Activated CD4-positive, alpha-beta T cell treated with anti-CD3 and anti-CD28 coated beads, Interleukin-2, amount 50 U/mL, for 48 hours (primary cell): ENCODE results near the gene RHEB.
"Not testable (repeated sequence)": the region's sequence is repeated elsewhere in the genome, so short reads cannot be mapped to it uniquely, and the experiment has no call there.

Source experiments
- DNase-seq, 2 experiments: peaks; one replicate each; pipeline ENCODE4 v3.0.0-alpha.2; 2020

Gene RHEB, protein sequence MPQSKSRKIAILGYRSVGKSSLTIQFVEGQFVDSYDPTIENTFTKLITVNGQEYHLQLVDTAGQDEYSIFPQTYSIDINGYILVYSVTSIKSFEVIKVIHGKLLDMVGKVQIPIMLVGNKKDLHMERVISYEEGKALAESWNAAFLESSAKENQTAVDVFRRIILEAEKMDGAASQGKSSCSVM

DNA sequence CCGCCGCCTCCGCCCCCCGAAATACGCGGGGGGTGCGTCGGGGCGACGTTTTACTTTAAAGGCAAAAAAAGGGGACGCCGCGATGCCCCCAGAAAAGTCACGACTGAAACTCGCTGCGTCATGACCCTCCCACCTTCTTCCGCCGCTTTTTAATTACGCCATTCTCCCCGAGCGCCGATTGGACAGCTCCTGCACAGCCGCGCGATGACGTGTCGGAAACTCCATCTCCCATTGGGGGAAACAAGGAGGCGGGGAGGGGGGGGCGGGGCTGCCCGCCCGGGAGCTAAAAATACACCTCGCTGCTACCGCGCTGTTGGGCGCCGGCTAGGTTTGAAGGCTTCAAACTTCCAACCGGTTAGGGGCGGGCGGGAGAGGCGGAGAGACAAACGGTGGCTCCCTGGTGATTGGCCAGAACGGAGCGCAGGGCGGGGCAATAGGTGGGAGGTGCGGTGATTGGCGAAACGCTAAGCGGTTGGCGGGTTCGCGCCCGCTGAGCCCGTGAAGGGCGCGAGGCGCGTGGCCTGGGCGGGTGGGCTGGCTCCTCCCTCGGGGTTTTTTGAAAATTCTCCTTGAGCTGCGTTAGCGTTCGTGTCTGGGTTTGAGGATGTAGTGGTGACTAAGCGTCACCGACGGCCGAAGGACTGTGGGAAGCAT lies at the start of gene RHEB:
TSS of gene RHEB (minus strand) at position 131 of the 654 bp plus-strand sequence. CDS start 384 bp downstream, outside the sequence.
- DNase-seq: peak; percentile 99

DNA sequence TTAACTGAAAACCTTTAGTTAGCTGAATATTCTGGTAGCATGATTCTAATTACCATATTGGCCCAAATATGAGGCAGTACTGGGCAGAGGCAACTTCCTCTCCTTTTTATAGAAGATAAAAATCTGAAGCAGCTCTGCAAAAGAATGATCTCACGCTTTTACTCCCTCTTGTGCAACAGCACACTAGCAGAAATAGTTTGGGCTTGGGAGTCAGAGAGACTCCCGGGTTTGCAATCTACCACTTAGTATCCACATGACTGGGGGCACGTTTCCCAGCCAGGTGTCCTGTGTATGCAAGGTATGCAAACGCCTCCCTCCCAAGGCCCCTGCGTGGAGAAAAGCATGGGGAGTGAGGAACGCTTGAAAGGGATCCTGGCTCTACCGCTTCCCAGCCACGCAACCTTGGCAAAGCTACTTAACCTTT lies 47.2 kb upstream of the RHEB start:
- no peak for DNase-seq

DNA sequence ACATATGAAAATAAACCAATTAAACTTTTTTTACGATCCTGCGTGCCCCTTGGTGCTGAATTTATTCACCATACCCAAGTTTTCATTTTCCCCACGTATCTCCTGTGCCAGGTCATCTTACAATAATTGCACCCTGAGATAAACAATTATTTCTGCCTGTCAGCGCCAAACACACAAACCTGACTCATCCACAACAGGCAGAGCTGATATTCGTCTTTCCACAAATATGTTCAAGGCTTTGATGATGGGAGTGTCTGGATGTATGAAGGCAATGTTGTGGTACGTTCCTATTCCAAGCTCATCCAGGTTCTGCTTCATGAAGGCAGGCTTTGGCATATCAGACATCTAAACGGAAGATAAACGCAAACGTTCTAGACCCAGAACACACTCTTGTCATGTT lies 45.8 kb upstream of the RHEB start:
- no peak for DNase-seq

DNA sequence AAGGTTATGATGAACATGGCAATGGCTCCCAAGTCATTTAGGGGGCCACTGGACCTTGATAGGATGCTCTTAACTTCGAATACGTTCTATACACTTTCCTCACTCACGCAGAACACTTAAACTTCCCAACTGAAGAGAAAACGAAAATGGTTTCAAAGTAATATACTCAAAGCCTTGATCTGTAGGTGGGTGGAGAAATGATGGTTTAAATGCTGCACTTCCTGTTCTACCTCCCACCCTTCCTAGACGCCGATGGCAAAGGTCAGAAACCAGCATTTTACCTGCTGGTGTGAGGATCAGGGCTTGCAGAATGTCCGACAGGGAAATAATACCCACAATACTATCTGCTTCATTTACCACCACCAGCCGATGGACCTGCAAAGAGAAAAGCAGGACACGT lies 40.5 kb upstream of the RHEB start:
- DNase-seq: no peak

DNA sequence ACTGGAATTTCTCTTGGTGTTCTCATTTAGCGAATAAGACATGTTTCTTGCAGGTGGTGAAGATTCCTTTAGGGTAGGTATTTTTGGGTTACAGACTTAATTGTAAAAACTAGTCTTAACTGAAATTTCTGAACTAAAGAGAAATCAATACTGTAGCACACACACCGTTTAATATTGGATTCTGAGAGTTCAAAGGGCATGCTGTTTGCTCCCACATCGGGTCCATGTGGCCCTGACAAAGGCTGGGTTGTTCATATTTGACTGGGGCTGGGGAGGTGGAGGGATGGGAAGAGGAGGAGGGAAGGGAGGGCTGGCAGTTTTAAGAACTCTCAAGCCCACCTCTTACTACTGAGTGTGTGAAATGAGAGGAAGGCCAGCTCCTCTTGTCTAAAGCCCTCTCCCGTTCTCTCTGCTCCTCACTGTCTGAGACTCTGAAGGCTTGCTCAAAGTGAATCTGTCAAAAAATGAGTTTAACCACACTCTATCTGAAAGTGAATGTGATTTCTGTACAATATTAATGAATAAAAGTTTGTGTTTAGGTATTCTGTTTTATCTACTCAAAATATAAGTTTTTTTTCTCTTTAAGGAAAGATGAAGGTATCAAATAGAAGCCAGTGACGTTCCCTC lies 40.0 kb upstream of the RHEB start:
- DNase-seq: no peak

DNA sequence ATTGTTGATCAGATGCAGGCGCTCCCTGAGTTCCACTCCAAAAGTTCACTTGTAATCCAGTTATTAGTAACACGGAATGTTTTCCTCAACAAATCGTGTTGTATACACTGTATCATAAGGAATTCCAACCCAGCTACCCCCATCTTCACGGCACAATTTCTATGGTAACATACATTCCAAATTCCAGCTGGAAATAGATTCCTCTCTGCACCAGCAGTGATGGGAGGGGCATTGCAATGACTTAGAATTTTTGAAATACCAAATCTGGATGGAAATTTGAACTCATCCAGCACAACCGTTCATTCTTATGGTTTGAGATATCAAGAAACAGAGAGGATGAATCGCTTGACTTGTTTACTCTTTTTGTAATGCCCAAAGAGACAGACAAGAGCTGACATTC lies 38.9 kb upstream of the RHEB start:
- no peak for DNase-seq

DNA sequence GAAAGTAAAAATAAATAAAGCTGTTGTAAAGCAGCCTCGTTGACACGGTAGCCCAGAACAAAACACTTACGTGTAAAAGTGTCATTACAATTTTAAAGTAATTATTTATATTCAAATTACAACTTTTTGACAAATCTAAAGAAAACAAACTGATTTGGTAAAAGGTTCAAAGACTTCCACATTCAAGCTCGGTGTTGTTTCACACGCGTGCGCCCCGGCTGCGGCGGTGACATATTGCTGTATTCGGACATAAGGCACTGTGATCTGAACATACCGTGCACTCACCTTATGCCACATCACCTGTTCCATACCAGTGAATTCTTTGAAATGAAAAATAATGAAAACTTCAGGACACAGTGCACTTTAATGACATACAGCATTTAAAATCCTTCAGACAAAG lies 36.9 kb upstream of the RHEB start:
- DNase-seq: no peak

DNA sequence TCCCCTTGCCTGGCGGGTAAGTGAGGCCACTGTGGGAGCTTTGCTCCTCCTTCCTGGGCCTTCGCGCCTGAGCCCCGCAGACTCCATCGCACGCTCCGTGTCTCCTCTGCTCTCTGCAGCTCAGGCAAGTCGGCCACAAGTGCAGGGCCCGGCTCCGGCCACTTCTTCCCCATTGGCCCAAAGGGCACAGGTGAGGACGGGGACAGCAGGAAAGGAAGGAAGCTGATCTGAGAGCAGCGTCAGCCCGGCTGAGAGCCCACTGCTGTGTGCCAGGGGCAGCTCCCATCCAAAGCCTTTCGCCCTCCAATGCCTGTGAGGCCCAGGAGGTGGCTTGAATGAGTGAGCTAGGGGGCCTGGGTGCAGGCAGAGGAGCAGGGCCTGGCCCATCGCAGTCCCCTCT lies 33.7 kb upstream of the RHEB start:
- no peak for DNase-seq

DNA sequence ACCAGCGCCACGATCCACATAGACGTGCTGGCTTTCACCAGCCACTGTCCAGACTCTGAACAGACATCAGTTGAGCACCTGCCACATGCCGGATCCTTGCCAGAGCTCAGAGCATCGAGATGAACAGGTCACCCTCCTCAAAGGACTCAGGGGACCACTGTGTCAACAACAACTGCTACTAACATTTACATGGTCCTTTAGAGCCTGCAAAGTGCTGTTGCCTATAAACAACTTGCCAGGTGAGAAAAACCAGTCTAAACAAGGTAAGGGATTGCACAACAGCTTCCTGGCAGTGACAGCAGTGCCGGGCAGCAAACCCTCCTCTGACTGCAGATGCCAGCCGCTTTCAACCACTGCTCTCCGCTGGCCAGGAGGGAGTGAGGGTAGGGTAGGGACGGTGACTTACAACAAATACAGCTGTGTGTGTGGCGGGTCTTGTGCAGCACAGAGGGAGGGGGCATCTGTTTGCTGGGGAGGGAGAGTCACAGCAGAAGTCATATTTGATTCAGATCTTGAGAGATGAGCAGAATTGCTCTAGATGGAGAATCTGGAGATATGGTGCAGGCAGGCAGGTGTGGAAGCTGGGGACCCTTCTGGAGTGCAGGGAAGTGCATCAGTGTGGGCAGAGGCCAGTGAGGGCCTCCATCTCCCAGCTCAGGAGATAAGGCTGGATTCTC lies 32.8 kb upstream of the RHEB start:
- DNase-seq: no peak

DNA sequence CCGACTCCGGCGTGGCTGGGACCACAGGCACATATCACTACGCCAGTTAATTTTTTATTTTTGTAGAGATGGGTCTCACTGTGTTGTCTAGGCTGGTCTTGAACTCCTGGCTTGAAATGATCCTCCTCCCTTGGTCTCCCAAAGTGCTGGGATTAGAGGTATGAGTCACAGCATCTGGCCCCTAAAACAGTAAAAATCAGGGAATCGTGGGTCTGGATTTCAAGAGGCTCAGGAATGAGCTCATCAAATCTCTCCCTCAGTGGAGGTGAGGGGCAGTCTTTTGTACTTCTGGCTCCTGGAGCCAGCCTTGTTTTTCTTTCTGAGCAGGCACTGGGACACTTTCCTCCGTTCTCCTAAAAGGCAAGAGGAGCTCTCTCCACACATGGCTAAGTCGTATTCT lies 32.1 kb upstream of the RHEB start:
- no peak for DNase-seq

DNA sequence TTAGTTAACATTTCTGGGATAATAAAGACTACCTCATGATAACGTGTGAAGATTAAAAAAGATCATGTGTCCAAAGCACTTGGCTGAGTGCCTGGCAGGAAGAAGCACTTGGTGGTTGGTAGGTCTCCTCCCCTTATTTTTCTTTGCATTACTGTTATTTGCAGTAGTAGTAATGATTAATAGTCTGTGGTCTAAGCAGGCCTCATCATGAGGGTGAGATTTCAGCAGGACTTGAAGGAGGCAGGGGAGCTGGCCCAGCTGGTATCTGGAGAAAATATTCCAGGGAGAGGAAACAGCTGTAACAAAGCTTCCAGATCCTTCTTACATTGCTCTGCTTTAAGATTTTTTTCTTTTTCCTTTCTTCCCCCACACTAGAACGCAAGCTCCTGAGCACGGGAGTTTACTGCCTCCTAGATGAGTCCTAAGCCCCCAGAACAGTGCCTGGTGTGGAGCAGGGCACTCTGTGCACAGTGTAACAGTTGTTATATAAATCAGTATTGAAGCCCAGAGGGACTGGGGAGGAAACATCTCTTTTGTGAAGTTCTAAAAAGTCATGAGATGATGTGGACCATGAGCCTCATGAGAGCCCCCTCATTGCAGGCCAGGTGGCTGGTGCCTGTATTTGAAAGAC lies 31.1 kb upstream of the RHEB start:
- no peak for DNase-seq

DNA sequence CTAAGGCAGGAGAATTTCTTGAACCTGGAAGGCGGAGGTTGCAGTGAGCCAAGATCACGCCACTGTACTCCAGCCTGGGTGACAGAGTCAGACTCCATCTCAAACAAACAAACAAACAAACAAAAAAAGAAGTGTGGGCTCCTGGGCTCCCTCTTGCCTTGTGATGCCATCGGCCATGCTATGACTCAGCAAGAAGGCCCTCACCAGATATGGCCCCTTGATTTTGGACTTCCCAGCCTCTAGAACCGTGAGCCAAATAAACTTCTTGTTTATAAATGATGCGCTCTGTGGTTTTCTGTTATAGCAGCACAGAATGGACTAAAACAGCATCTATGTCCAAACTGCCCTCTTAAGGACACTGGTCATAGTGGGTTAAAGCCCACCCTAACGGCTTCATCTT lies 29.9 kb upstream of the RHEB start:
- no peak for DNase-seq

DNA sequence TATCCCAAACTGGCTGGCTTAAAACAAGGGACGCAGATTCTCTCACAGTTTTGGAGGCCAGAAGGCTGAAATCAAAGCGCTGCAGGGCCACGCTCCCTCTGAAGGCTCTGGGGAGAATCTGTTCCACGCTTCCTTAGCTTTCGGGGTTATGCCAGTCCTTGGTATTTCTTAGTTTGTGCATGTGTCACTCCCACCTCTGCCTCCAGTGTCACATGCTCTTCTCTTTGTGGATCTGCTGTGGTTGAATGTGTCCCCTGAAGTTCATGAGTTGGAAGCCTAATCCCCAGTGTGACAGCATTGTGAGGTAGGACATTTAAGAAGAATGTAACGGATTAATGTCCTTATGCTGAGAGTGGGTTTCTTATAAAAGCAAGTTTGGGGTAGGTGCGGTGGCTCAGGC lies 29.4 kb upstream of the RHEB start:
- no peak for DNase-seq

DNA sequence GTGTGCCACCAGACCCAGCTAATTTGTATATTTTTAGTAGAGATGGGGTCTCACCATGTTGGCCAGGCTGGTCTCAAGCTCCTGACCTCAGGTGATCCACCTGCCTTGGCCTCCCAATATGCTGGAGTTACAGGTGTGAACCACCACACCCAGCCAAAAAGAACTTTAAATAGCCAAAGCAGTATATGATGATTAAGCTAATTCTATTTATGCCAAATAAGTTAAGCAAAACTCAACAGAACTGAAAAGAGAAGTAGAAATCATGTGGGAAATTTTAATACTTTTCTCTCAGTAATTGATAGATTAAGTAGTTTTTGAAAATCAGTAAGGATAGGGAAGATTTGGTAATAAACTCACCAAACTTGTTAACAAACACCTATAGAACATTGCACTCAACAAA lies 24.5 kb upstream of the RHEB start:
- DNase-seq: no peak

DNA sequence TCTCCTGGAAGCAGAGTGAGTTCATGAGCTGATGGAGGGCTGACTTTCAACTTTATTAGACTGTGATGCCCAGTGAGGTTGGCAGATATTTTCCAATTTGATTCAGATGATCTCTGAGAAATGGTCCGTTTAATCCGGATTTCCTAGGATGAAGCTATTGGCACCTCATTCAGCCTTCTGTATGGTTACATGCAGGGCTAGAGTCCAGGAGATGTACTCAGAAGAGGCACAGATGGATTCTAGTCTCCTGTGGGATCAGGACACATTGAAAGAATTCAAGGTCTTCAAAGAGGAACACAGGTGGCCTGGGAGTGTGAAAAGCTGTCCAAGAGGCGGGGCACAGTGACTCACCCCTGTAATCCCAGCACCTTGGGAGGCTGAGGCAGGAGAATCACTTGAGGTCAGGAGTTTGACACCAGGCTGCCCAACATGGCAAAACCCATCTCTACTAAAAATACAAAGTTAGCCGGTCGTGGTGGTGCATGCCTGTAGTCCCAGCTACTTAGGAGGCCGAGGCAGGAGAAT lies 23.0 kb upstream of the RHEB start:
- DNase-seq: no peak

DNA sequence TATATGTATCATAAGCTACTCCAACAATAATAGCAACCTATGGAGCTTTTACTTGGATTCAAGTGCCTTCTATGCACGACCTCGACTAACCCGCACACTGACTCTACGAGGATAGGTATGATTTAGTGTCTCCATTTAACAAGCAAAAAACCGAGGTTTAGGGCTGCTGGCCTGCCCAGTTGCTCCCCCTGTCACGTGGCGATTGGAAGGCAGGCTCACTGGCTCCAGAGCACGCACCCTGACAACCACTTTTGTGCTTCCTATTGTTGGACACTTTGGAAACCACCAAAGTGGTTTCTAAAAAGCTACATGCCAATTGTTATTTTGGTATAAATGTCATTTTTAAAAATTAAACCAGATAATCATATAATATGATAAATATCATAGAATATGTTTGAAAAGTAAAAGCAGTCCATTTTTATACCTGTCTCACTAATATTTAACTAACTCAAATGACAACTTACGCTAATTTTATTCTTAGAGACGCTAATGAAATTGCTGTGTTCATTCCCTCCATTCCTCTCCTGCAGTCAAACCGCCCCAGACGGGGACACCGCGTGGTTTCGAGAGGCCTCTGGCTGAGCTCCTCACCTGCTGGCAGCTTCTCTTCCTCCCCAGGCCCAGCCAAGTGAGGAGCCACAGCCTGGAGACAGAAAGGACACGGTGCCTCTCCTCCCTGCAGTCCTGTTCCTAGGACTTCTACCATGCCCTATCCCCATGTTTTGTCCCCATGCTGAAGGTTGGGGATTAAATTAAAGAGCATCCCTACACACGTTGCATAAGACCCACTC lies 22.2 kb upstream of the RHEB start:
- DNase-seq: no peak

DNA sequence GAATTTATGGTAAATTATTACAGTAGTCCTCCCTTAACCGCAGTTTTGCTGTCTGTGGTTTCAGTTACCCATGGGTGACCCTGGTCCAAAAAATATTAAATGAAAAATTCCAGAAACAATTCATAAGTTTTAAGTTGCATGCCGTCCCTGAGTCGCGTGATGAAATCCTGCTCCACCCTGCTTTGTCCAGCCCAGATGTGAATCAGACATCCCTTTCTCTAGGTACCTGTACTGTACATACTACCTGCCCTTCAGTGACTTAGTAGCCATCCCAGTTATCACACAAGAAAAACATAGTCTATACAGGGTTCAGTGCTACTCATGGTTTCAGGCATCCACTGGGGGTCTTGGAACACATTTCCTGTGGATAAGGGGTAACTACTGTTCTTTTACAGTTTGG lies 20.5 kb upstream of the RHEB start:
- DNase-seq: no peak

DNA sequence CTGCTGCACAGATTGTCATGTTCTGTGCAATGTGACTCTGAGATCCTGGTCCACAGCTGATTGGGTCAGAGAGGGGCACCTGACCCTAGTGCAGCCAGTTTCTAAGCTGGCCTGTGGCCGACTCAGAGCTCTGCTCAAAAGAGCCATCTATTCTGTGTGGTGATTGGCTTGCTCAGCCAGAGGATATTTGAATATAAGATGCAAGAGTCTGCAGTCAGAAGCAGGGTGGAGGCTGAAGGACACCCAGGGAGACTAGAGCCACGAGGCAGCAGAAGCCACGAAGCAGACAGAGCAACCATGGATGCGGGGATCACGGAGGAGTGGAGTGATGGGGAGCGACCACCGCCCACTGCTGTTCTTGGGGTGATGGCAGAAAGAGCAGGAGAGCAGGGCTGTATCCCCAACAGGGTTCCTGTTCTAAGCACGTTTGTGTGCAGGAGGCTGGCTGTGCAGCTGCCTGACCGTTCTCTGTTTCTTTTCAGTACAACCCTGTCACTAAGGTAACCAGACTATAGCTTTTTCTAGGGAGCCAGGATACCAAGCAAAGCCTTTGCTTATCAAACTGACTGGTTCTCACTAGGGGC lies 19.5 kb upstream of the RHEB start:
- no peak for DNase-seq

DNA sequence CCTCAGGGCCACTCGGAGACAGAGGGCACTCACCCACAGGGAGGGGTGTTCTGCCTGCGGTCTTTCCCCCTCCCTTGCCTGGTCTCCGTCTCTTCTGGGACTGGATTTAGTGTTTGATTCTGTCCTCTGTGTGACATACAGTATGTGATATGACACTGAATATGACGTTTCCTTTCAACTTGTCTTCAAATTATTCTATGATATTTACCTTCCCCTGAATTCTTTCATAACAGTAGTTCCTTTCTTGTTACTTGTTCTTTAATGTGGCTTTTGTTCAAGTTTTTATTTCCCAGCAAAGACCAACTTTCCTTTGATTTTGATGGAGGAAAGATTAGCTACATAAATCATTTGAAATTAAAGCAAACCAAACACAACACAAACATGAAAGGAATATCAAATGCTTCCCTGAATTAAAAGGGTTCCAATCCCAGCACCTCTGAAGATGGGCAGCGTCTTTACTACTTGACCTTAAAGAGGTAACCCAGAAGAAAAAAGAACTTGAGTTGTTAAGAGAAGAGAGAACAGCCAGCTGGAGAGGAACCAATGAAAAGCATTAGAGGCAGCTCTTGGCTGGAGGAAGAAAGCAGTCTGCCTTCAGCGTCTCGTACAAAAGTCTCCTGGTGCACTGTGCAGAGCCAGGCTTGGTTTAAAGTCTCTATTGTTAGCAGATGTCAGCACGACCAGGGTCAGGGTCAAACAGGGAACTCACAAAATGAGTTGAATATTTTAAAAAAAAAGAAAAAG lies 18.3 kb upstream of the RHEB start:
- no peak for DNase-seq

DNA sequence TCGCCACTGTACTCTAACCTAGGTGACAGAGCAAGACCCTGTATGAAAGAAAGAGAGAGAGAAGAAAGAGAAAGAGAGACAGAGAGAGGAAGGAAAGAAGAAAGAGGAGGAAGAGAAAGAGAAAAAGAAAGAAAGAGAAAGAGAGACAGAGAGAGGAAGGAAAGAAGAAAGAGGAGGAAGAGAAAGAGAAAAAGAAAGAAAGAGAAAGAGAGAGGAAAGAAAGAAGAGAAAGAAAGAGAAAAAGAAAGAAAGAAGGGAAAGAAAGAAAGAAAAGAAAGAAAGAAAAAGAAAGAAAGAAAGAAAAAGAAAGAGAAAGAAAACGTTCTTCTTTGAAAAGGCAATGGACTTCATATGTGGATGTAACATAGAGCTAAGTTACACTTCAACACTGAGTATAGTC lies 16.5 kb upstream of the RHEB start:
- DNase-seq: not testable (repeated sequence)

DNA sequence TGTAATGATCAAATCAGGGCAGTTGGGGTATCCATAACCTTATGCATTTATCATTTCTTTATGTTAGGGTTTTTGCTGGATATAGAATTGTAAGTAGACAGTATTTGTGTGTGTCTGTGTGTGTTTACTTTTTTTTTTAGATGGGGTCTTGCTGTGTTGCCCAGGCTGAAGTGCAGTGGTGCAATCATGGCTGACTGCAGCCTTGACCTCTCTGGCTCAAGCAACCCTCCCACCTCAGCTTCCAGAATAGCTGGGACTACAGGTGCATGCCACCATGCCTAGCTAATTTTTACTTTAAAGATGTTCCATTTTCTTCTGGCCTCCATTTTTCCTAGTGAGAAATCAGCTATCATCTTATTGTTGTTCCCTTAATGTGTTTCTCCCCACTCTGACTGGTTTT lies 10.1 kb upstream of the RHEB start:
- no peak for DNase-seq
